GM12878 (cell line): Measurements from ENCODE around the gene CFDP1. TPM values are rescaled to one million over a fixed set of nuclear protein-coding genes. Genes with fewer than 3 reads are reported as not detected.
A peak's percentile ranks its signal among the peaks of the same experiment; 100 is the strongest.

ENCODE experiments used
- ASH2L ChIP-seq: fragments of 300-600, 200-600 bp; sonication (generic); IDR thresholded peaks from 2 replicates; pipeline ENCODE4 v1.6.1; 2017; ENCODE audit warnings: low read depth, mild to moderate bottlenecking, borderline replicate concordance
- BCL11A ChIP-seq: IDR thresholded peaks from 2 replicates; pipeline ENCODE4 v1.6.1; 2011; ENCODE audit warnings: low read depth, low read length
- CEBPB ChIP-seq, 2 experiments: fragments of 150-350 bp in 1 of 2; IDR thresholded peaks; 2 replicates each; pipeline ENCODE4 v1.6.1; 2012 to 2014; ENCODE audit warnings: low read depth in 2 of 2, low read length in 2 of 2, borderline replicate concordance in 1 of 2, inconsistent platforms in 1 of 2
- CHD1 ChIP-seq: IDR thresholded peaks from 2 replicates; pipeline ENCODE4 v1.6.1; 2012; ENCODE audit warnings: low read depth, low read length, improper control_type of control experiment
- ETV6 ChIP-seq, 2 experiments: fragments of 450-650 bp in 1 of 2; IDR thresholded peaks in 1 of 2; conservative IDR thresholded peaks in 1 of 2; 2 replicates each; pipeline ENCODE4 v1.6.1; 2014; ENCODE audit warnings: antibody characterized with exemption in 1 of 2, borderline replicate concordance in 1 of 2, low read depth in 1 of 2, mild to moderate bottlenecking in 1 of 2, moderate library complexity in 1 of 2
- GABPA ChIP-seq: IDR thresholded peaks from 2 replicates; pipeline ENCODE4 v1.6.1; 2014; ENCODE audit warnings: antibody characterized with exemption, low read depth, mild to moderate bottlenecking, inconsistent platforms
- IKZF1 ChIP-seq: fragments of 450-650 bp; conservative IDR thresholded peaks from 2 replicates; pipeline ENCODE4 v1.6.1; 2017; ENCODE audit warnings: antibody characterized with exemption, mild to moderate bottlenecking
- RUNX3 ChIP-seq: IDR thresholded peaks from 2 replicates; pipeline ENCODE4 v1.6.1; 2012; ENCODE audit warnings: low read length, inconsistent platforms
- SPI1 ChIP-seq: IDR thresholded peaks from 2 replicates; pipeline ENCODE4 v1.6.1; 2011; ENCODE audit warnings: low read depth, mild to moderate bottlenecking, low read length, moderate library complexity, borderline replicate concordance; ENCODE audit not compliant: insufficient read depth
- STAT3 ChIP-seq: IDR thresholded peaks from 2 replicates; pipeline ENCODE4 v1.6.1; 2011; ENCODE audit warnings: low read depth, low read length, improper control_type of control experiment
- TCF3 ChIP-seq: IDR thresholded peaks from 2 replicates; pipeline ENCODE4 v1.6.1; 2012; ENCODE audit warnings: low read depth, mild to moderate bottlenecking, low read length, borderline replicate concordance; ENCODE audit not compliant: insufficient read depth
- WRNIP1 ChIP-seq: IDR thresholded peaks from 2 replicates; pipeline ENCODE4 v1.6.1; 2011; ENCODE audit warnings: low read depth, low read length, improper control_type of control experiment, borderline replicate concordance
- polyA plus RNA-seq, 11 experiments: library from polyadenylated mRNA; depleted of rRNA in 4 of 11; unstranded in 6 of 11; stranded (reverse) in 5 of 11; fragments of >200 nt; fragmentation: Nextera tagmentation in 4 of 11; fragmentation: Illumina TruSeq in 1 of 11; extraction: Ambion mirVana in 4 of 11; extraction: Trizol in 1 of 11; gene quantifications; 1 replicate in 1 of 11; 2 replicates in 10 of 11; pipeline versions ENCODE4 v1.2.1 to v1.2.3, GENCODE V29; 2011 to 2016; ENCODE audit warnings: inconsistent platforms in 2 of 11, missing spikeins in 2 of 11, low read depth in 1 of 11
- total RNA-seq, 4 experiments: library from RNA; depleted of rRNA in 3 of 4; stranded (reverse); fragments of >200 nt in 3 of 4; fragmentation: Illumina TruSeq in 1 of 4; extraction: Trizol in 1 of 4; gene quantifications; 2 replicates each; pipeline versions ENCODE4 v1.2.1 to v1.2.3, GENCODE V29; 2013 to 2021
- TF ChIP-seq, protein P1 (sequence below): IDR thresholded peaks from 2 replicates; pipeline ENCODE4 v1.6.1; 2012; ENCODE audit warnings: low read depth, low read length, improper control_type of control experiment
- TF ChIP-seq, protein P2 (sequence below): IDR thresholded peaks from 2 replicates; pipeline ENCODE4 v1.6.1; 2012; ENCODE audit warnings: mild to moderate bottlenecking, low read depth, low read length
- TF ChIP-seq, protein P3 (sequence below): fragments of 450-650 bp; IDR thresholded peaks from 2 replicates; pipeline ENCODE4 v1.6.1; 2016; ENCODE audit warnings: mild to moderate bottlenecking
- TF ChIP-seq, protein P4 (sequence below): fragments of 450-650 bp; formaldehyde crosslinking; IDR thresholded peaks from 2 replicates; pipeline ENCODE4 v1.4.0; 2020; ENCODE audit warnings: mild to moderate bottlenecking, moderate library complexity
- TF ChIP-seq, protein P5 (sequence below): IDR thresholded peaks from 2 replicates; pipeline ENCODE4 v1.6.1; 2011; ENCODE audit warnings: borderline replicate concordance, low read depth, mild to moderate bottlenecking, moderate library complexity, mixed read lengths, low read length; ENCODE audit not compliant: insufficient read depth; ENCODE audit errors: extremely low read length

The CFDP1 gene
- total and polyA plus RNA-seq, 10 of the 15 experiments (the other 5 are each of a cell fraction or from before 2014, with no cell fraction given) = 22.3 to 64.8 (median 36.7) TPM

DNA sequence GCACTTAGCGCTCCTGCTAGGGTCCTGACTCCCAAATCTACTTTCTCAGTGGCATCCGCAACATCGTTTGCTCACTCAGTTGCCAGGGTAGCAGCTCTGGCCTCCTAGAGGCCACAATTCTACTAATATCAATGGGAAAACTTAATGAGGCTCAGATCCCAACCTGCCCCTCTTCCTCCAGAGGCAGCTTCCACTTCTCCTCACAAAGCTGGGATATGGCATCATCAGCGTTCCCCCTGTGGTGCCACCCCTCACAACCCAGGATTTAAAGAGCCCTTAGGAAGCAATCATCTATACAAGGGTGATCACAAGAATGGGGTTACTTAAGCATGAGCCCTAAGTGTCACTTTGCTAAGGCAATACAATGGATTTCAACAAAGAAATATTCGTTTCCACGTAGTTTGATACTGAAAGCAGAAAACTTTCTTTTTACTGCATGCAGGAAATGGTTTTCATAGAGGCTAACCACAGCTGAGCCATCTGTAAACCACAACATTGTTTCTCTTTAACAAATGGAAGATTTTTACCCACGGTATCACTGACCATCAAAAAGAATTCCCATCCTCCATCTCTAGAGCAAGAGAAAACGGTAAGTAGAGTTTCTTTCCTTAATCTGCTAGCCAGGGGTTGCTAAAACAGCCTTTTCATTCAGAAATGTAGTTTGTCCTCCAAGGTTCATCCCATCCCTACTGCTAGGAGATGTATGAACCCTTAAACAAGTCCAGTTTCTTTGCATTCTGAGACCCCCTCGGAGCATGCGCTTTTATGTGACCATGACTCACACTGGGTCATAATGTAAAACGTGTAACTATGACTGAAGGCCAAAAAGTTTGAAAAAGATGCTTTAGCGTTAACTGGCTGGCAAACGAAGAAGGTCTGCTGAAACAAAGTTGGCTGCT lies 113.5 kb downstream of the CFDP1 start (continued):
- TF ChIP-seq, protein P1, sequence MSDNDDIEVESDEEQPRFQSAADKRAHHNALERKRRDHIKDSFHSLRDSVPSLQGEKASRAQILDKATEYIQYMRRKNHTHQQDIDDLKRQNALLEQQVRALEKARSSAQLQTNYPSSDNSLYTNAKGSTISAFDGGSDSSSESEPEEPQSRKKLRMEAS = peak; percentile 35; the same call in 1 of the 2 replicates
- peak; percentile 100 for TF ChIP-seq RUNX3
- 0 out of 2 replicates have a peak, but pooled peaks have one; percentile 49 for TF ChIP-seq STAT3
- TF ChIP-seq, protein P2, sequence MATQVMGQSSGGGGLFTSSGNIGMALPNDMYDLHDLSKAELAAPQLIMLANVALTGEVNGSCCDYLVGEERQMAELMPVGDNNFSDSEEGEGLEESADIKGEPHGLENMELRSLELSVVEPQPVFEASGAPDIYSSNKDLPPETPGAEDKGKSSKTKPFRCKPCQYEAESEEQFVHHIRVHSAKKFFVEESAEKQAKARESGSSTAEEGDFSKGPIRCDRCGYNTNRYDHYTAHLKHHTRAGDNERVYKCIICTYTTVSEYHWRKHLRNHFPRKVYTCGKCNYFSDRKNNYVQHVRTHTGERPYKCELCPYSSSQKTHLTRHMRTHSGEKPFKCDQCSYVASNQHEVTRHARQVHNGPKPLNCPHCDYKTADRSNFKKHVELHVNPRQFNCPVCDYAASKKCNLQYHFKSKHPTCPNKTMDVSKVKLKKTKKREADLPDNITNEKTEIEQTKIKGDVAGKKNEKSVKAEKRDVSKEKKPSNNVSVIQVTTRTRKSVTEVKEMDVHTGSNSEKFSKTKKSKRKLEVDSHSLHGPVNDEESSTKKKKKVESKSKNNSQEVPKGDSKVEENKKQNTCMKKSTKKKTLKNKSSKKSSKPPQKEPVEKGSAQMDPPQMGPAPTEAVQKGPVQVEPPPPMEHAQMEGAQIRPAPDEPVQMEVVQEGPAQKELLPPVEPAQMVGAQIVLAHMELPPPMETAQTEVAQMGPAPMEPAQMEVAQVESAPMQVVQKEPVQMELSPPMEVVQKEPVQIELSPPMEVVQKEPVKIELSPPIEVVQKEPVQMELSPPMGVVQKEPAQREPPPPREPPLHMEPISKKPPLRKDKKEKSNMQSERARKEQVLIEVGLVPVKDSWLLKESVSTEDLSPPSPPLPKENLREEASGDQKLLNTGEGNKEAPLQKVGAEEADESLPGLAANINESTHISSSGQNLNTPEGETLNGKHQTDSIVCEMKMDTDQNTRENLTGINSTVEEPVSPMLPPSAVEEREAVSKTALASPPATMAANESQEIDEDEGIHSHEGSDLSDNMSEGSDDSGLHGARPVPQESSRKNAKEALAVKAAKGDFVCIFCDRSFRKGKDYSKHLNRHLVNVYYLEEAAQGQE = no peak
- peak; percentile 64; the same call in 1 of the 2 replicates for TF ChIP-seq BCL11A
- TF ChIP-seq, protein P3, sequence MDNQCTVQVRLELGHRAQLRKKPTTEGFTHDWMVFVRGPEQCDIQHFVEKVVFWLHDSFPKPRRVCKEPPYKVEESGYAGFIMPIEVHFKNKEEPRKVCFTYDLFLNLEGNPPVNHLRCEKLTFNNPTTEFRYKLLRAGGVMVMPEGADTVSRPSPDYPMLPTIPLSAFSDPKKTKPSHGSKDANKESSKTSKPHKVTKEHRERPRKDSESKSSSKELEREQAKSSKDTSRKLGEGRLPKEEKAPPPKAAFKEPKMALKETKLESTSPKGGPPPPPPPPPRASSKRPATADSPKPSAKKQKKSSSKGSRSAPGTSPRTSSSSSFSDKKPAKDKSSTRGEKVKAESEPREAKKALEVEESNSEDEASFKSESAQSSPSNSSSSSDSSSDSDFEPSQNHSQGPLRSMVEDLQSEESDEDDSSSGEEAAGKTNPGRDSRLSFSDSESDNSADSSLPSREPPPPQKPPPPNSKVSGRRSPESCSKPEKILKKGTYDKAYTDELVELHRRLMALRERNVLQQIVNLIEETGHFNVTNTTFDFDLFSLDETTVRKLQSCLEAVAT = peak; percentile 93
- TF ChIP-seq SPI1 = no peak
- TF ChIP-seq, protein P4, sequence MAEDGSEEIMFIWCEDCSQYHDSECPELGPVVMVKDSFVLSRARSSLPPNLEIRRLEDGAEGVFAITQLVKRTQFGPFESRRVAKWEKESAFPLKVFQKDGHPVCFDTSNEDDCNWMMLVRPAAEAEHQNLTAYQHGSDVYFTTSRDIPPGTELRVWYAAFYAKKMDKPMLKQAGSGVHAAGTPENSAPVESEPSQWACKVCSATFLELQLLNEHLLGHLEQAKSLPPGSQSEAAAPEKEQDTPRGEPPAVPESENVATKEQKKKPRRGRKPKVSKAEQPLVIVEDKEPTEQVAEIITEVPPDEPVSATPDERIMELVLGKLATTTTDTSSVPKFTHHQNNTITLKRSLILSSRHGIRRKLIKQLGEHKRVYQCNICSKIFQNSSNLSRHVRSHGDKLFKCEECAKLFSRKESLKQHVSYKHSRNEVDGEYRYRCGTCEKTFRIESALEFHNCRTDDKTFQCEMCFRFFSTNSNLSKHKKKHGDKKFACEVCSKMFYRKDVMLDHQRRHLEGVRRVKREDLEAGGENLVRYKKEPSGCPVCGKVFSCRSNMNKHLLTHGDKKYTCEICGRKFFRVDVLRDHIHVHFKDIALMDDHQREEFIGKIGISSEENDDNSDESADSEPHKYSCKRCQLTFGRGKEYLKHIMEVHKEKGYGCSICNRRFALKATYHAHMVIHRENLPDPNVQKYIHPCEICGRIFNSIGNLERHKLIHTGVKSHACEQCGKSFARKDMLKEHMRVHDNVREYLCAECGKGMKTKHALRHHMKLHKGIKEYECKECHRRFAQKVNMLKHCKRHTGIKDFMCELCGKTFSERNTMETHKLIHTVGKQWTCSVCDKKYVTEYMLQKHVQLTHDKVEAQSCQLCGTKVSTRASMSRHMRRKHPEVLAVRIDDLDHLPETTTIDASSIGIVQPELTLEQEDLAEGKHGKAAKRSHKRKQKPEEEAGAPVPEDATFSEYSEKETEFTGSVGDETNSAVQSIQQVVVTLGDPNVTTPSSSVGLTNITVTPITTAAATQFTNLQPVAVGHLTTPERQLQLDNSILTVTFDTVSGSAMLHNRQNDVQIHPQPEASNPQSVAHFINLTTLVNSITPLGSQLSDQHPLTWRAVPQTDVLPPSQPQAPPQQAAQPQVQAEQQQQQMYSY = no peak
- TF ChIP-seq, protein P5, sequence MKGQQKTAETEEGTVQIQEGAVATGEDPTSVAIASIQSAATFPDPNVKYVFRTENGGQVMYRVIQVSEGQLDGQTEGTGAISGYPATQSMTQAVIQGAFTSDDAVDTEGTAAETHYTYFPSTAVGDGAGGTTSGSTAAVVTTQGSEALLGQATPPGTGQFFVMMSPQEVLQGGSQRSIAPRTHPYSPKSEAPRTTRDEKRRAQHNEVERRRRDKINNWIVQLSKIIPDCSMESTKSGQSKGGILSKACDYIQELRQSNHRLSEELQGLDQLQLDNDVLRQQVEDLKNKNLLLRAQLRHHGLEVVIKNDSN = no peak
- TF ChIP-seq GABPA = 0 out of 2 replicates have a peak, but pooled peaks have one; percentile 40
- TF ChIP-seq TCF3 = no peak
- TF ChIP-seq IKZF1 = peak; percentile 81
- peak in 1 of 2 experiments; percentile 87; a peak in 2 of 4 replicates for TF ChIP-seq ETV6 (conservative IDR thresholded peaks at IDR 0.05 in 1 of 2, IDR thresholded peaks at IDR 0.05 in 1 of 2; ENCODE audit: borderline replicate concordance in 1 of 2, low read depth in 1 of 2)
- no peak for TF ChIP-seq WRNIP1
- TF ChIP-seq CEBPB (IDR thresholded peaks at IDR 0.05; ENCODE audit: borderline replicate concordance in 1 of 2, low read depth in 2 of 2, low read length in 2 of 2) = 0 out of 4 replicates have a peak, but pooled peaks of 1 of the 2 experiments have one; percentile 84
- no peak for TF ChIP-seq ASH2L
- TF ChIP-seq CHD1 = no peak
